HG03565 (cell line): ENCODE measurements around the gene TRIM13.
"Not testable (repeated sequence)": the region's sequence is repeated elsewhere in the genome, so short reads cannot be mapped to it uniquely, and the experiment has no call there.

ENCODE experiments used
- ATAC-seq: cut with Tn5 transposase; IDR thresholded peaks from one replicate; pipeline ENCODE4 v1.9.1; 2021; ENCODE audit warnings: mild to moderate bottlenecking, moderate library complexity; ENCODE audit not compliant: unreplicated experiment

TRIM13 gene, protein sequence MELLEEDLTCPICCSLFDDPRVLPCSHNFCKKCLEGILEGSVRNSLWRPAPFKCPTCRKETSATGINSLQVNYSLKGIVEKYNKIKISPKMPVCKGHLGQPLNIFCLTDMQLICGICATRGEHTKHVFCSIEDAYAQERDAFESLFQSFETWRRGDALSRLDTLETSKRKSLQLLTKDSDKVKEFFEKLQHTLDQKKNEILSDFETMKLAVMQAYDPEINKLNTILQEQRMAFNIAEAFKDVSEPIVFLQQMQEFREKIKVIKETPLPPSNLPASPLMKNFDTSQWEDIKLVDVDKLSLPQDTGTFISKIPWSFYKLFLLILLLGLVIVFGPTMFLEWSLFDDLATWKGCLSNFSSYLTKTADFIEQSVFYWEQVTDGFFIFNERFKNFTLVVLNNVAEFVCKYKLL

DNA sequence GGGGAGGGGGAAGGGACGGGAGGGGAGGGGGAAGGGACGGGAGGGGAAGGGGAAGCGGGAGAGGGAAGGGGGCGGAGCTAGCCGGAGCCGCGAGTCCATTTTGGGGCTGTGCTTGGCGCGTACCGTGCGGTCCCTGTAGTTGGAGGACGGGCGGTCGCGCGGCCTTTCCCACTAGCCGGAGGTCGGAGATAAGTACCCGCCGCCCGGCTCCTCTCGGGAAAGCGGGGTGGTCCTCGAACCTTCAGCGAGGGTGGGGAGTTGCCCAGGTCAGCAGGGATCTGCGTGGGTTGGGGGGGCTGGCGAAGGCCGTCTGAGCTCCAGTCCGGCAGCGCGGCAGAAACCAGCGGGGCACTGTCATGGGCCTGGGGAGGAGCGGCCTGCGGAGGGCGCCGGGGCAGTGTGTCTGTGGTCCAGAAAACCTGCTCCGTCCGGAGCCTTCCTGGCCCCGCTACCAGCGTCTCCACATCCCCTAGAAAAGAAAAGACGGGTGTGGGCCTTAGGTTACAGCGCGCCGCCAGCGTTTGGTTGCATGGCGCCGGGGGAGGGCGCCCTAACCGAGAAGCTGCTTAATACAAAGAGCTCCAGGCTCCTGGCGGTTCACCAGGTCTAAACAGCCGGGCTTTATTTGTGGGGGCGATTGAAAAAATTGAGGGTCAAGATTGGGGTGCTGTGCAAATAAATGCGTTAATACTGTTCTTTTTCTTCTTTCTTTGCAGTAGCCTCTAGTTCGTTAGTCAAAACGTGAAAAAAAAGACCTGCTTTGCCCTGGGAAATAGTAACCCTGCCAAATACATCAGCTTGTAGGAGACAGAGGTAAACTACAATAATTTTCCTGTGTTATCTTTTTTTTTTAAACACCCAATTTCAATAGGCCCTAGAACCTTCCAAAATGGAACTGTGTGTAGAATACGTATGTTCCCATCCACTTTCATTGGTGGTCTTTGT, at the start of gene TRIM13:
Gene TRIM13, plus strand, starts transcription at position 92 of the 945 bp plus-strand sequence. CDS start 14,899 bp downstream, outside the sequence.
- peak; percentile 54 for ATAC-seq

DNA sequence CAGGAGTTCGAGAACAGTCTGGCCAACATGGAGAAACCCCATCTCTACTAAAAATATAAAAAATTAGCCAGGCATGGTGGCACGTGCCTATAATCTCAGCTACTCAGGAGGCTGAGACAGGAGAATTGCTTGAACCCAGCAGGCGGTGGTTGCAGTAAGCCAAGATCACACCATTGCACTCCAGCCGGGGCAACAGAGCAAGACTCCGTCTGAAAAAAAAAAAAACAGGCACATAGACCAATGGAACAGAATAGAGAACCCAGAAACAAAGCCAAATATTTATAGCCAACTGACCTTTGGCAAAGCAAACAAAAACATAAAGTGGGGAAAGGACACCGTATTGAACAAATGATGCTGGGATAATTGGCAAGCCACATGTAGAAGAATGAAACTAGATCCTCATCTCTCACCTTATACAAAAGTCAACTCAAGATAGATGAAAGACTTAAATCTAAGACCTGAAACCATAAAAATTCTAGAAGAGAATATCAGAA, 48.0 kb upstream of the TRIM13 start:
- not testable (repeated sequence) for ATAC-seq

DNA sequence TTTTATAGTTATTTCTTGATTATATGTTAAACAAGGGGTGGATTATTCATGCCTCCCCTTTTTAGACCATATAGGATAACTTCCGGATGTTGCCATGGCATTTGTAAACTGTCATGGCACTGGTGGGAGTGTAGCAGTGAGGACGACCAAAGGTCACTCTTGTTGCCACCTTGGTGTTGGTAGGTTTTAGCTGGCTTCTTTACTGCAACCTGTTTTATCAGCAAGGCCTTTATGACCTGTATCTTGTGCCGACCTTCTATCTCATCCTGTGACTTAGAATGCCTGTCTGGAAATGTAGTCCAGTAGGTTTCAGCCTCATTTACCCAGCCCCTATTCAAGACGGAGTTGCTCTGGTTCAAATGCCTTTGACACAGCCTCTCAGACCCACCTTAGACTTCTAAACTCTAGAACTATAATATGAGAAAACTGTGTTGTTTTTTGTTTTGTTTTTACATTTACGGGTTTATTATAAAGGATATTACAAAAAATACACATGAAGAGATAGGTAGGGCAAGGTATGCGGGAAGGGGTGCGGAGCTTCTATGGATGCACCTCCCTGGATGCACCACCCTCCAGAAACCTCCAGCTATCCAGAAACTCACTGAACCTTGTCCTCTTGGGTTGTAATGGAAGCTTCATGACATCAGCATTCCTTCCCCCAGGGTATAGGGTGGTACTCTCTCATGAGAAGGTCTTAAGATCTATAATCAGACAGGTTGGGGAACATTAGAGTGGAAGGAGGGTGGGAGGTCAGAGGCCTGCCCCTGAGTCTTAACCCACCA, 44.9 kb upstream of the TRIM13 start:
- ATAC-seq: no peak

DNA sequence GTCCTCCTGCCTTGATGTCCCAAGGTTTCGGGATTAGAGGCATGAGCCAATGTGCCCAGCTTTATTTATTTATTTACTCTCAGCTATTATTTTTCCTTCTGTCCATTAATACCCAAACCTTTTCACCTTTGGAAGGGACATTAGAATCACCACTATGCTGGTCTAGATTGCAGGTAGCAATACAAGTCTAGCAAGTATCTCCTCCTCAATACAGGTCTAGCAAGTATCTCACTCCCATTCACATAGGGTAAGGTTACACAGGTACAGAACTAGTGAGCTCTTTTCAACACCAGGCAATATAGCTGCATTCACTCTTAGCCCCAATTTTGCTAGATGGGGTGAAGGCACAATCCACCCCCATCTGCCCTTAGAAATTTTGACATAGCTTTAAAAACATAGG, 43.3 kb upstream of the TRIM13 start:
- ATAC-seq: no peak

DNA sequence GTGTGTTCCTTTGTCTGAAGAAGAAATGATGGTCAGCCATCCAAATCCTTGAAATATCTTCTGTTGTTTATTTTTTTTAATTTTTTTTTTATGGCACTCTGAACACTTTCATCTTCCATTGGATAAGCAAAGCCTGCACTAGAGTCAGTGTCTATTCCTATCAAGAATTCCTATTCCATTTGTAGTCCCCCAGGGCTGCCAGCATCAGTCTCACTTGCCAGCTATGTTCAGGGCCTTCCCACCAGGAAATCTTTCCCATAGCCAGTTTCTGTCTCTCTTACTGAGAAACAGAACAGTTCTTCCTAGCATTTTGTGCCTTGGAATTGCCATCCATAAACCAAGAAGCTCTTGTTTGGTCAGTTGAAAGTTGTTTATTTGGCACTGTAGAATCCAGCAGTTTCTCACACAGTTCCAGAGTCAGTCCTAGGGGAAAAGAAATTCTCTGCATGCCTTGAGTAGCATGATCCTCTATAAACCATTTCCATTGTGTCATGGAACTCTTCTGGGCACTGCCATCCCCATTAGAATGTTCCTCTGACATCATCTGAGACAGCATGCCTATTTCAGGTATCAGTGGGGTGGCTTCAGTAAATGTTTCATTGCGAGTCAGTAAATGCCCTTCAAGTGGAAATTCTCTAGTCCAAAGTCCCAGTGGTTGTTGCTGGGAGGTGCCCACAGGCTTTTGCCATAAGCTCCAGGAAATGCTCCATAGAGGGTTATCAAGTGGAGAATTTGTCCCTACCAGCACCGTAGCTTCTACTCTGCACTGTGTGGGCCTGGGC, 42.0 kb upstream of the TRIM13 start:
- ATAC-seq: no peak

DNA sequence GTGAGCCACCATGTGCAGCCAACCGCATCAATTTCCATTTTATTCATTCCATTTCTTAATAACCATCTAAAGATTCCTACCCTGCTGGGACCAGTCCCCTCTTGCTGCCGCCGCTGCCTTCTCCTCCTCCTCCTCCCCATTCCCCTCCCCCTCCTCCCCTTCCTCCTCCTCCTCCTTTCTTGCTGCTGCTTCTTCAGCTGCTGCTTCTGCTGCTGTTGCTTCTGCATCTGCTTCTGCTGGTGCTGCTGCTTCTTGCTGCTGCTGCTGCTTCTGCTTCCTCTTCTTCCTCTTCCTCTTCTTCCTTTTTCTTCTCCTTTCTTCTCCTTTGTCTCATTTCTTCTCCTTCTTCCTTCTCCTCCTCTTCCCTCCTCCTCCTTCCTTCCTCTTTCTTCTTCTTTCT, 40.7 kb upstream of the TRIM13 start:
- ATAC-seq: no peak

DNA sequence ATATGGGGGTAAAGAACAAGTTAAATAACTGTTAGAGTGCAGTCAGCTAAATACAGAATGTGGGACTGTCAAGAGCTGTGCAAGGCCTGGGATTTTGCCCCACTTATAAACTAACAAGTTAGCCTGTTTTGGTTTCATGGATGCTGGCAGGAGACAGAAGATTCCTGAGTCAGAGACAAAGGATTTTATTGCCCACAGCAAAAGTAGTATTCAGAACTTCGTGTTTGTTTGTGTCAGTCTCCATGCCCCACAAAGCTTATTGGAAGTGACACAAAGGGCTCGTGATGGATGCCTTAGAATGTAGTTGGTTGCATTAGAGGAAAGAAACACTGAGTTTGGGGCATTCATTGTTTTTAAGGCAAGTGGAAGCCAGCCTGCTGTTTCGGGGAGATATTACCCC, 38.5 kb upstream of the TRIM13 start:
- no peak for ATAC-seq

DNA sequence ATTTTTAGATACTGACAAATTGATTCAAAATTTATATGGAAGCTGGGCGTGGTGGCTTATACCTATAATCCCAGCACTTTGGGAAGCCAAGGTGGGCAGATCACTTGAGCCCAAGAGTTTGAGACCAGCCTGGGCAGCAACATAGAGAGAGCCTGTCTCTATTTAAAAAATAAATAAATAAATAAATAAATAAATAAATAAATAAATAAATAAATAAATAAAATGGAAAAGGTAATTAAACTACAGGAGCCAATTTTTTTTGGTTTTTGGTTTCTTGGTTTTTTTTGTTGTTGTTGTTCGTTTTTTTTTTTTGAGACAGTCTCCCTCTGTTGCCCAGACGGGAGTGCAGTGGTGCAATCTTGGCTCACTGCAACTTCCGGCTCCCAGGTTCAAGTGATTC, 29.4 kb upstream of the TRIM13 start:
- ATAC-seq: no peak

DNA sequence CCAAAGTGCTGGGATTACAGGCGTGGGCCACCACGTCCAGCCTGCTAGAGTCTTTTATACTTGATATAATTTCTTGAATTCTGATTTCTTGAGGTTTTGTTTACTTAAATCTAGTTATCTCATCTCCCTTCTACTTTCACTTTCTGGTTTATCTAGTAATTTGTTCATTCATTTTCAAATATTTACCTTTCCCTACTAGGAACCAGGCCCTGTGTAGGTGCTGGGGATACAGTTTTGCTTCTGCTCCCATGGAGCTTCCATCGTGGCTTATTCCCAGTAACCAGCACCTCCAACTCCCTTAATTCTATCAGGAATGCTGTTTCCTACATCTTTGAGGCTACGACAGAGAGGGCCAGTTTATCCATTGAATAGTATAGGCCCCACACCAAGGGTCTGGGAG, 24.1 kb upstream of the TRIM13 start:
- ATAC-seq: no peak

DNA sequence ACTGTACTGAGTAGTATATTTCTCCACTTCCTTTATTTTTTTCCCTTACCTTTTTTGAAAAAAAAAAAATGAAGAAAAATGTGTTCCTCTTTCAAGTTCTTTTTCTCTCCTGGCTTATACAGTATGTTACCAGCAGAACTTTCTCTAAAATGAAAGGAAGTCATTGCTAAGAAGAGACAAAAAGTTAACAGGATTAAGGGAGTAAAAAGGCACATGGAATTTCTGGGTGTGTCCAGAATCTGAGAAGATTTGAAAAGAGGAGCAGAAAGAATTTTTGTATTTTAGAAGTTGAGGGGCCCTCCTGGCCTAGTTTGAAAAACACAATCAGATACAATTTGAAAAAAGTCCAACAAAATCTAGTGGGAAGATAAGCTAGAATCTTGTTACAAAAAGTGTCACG, 21.0 kb upstream of the TRIM13 start:
- ATAC-seq: no peak

DNA sequence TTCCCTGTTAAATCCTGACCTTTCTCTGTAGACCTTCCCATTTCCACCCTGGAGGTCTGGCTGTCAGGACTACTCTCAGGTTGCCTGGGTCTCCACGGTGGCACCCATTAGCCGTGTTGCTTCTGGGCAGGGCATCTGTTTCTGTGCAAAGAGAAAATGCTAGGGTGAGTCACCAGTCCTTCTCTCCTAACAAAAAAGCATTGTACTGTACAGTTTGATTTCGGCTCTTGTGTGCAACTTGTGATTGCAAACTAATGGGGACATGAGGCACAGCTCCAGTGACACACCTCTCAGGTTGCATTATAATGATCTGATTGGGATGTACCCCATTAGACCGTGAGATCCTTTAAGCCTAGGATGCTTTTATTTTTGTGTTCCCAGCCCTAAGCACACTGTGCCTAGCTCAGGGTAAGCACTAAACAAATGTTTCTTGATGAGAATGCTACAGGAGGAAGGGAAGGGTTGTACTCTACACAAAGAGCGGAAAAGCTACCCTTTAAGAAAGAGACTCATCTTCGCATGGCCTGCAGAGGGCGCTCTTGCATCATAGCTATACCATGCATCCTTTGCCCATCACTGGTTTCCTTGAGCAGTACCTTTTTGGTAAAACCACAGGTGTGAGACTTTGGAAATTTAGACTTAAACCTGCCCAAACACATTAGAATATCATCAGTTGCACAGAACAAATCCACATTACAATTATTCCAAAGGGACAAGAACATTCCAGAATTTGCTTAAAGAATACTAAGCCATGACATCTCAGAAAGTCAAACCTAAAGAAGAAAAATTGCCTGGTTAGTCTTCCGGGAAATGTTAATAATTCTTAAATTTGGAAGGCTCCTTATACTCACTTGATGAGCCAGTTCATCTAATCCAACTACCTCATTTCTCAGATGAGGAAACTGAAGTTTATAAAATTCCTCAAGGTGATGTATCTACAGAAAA, 20.3 kb upstream of the TRIM13 start:
- peak; percentile 67 for ATAC-seq

DNA sequence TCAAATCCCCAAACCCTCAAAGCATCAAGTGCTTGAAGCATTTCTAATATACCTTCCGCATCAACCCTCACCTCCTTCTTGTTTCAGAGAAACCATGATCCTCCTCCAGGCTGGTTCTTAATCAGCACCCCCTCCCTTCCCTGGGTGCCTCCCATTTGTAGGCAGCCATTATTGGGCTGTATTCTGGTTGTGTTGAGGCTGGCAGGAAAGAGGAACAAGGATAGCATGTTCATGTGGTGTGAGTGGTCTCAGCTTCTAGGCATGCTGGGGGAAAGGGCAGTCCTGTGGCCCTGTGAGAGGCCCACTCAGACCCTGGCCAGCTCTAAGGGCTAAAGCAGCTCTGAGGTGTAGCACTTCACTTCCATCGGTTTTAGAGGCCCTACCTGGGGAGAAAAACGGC, 18.9 kb upstream of the TRIM13 start:
- no peak for ATAC-seq

DNA sequence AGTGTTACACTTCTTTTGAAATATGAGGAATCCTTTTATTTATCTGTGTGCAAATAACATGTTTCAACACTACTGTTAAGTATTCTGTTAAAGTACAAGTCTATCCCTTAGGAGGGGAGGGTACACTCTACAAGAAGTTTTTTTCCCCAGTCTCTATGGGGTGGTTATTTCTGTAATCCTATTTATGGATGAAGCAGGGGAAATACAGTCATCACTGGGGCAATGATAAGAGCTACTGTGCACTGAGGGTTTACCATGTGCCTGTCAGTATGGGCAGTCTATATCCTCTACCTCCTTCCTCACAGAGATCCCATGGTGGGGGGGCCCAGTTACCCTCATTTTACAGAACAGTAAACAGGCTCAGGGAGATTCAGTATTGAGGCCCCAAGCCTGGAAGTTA, 16.6 kb upstream of the TRIM13 start:
- ATAC-seq: no peak

DNA sequence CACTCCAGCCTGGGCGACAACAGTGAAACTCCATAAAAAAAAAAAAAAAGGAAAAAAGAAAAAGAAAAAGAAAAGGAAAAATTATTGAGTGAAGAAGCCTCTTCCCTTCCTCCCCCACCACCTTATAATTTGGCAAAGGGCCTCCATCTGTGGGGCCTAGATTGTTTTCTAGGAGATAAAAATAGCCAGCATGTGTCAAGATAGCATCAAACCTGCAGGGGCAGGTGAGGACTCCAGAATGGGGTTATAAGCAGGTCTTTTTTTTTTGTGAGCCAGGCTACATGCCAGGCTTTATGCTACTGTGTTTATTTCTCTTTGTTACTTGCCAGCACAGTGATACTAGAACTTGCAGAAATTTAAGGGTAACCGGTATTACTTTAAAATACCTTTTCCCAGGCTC, 11.7 kb upstream of the TRIM13 start:
- no peak for ATAC-seq

DNA sequence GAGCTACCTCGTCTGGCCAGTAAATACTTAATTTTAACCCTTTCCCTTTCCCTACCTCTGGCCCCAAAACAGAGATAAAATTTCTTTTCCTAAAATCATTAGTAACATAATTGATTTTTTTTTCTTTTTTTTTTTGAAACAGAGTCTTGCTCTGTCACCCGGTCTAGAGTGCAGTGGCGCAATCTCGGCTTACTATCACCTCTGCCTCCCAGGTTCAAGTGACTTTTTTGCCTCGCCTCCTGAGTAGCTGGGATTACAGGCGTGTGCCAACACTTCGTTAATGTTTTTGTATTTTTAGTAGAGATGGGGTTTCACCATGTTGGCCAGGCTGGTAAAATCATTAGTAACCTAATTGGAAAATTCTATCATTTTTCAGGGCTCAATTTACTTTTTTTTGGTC, 10.4 kb upstream of the TRIM13 start:
- no peak for ATAC-seq

DNA sequence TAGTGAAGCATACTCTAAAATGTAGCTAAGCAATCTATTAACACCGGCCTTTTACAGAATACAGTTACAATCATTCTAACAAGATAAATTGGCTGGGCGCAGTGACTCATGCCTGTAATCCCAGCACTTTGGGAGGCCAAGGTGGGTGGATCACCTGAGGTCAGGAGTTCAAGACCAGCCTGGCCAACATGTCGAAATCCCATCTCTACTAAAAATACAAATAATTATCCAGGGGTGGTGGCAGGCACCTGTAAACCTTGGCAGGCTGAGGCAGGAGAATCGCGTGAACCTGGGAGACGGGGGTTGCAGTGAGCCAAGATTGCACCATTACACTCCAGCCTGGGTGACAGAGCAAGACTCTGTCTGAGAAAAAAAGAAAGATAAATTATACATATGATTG, 6.2 kb upstream of the TRIM13 start:
- not testable (repeated sequence) for ATAC-seq

DNA sequence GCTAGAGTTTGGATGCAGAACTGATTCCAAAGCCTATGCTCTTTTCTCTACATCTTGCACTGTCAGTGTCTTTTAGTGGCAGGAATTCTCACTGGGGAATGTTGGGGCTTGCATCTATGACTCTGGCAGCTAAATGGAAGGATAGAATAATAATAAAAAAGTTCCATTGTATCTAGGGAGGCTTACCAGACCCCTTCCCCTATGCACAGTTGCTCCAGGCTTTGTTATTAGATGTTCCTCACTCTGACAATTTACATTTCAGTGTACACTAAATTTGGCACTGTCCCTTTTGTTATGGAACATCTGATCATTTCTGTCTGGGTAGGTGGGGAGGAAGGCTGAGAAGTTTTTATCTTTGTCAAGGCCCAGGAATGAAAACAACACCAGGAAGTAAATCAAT, 3.7 kb upstream of the TRIM13 start:
- no peak for ATAC-seq

DNA sequence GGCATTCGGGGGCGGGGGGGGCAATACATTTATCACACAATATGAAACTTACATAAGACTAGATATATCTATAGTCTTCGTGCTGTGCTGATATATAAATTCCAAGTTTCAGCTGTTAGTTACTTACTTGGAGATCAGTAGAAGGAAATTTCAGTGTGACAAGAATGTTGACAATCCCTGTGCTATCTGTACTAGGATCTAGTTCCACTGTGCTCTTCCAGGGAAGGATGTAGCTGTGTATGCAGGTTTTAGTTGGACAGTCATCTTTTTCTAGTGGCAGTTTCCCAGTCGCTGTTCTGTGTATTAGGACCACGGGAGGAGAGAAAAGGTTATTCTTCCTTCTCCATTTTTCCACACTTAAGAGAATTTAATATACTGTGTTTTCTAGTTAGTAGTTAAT, 3.2 kb upstream of the TRIM13 start:
- ATAC-seq: no peak

DNA sequence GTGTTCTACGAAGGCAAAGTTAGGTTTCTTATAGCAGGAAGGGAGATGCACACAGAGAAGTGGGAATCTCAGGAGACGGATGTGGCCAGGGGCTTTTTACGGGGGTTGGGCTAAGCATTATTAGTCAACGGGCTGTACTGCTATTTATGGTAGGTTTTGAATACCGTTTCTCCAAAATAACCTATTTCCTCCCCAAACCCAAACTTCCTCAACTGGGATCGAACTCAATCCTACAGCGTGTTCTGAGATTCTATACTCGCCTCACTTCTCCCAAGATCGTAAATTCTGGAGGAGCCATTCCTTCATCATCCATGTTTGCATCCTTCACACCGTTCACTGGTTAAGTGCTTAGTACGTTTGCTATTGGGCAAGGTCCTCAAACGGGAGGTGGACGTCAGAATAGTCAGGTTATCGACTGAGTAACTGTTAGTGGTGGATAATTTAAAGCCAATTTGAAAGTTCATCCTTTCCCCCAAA, 1.2 kb upstream of the TRIM13 start:
- ATAC-seq: no peak
